Dedifferentiated amniotic fluid mesenchymal stem cell (primary cell): ENCODE measurements around the gene PLD4.
"Not testable (repeated sequence)": the region's sequence is repeated elsewhere in the genome, so short reads cannot be mapped to it uniquely, and the experiment has no call there.

Source experiments
- DNase-seq: peaks from one replicate; pipeline ENCODE4 v3.0.0-alpha.2; 2016; ENCODE audit errors: extremely low spot score

The PLD4 gene, protein sequence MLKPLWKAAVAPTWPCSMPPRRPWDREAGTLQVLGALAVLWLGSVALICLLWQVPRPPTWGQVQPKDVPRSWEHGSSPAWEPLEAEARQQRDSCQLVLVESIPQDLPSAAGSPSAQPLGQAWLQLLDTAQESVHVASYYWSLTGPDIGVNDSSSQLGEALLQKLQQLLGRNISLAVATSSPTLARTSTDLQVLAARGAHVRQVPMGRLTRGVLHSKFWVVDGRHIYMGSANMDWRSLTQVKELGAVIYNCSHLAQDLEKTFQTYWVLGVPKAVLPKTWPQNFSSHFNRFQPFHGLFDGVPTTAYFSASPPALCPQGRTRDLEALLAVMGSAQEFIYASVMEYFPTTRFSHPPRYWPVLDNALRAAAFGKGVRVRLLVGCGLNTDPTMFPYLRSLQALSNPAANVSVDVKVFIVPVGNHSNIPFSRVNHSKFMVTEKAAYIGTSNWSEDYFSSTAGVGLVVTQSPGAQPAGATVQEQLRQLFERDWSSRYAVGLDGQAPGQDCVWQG

GRCh38 chr14:104924421-104925213 lies at the start of gene PLD4:
TSS of gene PLD4 (plus strand) at chr14:104924879. CDS start at chr14:104927141, 2,262 bp downstream.
- no peak for DNase-seq

- DNase-seq = no peak
These were observed 49.3 kb upstream of the PLD4 start for GRCh38 chr14:104875412-104875751.

DNA sequence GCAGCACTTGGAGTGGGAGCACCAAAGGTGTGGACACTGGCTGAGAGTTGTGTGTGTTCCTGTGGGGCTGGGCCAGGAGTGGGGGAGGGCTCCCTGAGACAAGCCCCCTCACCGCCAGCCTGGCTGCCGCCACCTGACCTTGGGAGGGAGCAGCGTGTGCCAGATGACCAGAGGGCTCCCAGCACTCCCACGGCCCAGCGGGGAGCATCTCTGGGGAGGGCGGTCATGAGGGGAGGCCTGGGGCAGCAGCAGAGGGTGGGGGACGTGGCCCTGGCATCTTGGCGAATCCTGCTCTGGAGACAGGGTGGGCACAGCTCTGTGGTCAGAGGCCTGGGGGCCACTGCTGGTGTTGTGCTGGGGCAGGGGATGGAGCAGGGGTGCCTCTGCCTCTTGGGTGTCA lies 48.9 kb upstream of the PLD4 start:
- DNase-seq = no peak

DNA sequence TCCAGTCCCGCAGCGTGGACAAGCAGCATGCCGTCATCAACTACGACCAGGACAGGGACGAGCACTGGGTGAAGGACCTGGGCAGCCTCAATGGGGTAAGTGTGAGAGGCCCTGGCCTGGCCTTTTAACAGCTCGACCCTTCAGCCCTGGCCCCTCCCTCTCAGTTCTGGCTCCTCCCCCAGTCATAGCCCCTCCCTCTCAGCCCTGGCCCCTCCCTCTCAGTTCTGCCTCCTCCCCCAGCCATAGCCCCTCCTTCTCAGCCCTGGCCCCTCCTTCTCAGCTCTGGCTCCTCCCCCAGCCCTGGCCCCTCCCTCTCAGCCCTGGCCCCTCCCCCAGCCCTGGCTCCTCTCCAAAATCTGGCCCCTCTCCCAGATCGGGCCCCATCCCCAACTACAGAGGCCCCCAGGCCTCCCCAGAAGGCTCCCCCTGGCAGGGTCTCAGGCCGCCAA lies 48.4 kb upstream of the PLD4 start:
- DNase-seq = no peak

- no peak for DNase-seq
These were observed 47.4 kb upstream of the PLD4 start for GRCh38 chr14:104877066-104877805.

DNA sequence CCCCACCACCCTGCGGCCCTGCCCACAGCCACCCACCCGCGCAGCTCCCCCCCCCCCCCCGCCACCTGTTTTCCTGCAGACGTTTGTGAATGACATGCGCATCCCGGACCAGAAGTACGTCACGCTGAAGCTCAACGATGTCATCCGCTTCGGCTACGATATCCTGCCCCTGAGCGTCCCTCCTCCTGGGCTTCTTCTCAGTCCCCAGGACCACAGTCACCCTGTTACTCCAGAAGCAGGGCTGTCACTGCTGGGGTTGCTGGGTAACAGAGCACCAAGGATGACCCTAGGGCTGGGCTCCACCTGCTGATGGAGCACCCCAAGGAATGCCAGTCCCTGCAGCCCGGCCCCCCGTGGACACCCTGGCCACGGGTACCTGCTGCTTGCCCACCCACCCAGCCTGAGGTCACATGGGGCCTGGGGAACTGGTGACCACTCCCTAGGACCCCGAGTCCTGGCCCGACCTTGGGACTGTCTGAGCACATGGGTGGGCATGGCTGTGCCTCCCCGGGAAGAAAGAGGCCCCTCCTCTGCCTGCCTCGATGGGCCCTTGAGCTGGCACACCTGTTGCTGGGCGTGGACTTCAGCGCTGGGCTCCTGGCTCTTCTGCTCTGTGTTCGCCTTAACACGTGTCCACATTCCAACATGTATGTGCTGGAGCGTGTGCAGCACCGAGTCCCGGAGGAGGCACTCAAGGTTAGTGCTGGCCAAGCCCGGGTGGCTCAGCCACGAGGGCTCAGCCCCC lies 46.7 kb upstream of the PLD4 start:
- DNase-seq = no peak

DNA sequence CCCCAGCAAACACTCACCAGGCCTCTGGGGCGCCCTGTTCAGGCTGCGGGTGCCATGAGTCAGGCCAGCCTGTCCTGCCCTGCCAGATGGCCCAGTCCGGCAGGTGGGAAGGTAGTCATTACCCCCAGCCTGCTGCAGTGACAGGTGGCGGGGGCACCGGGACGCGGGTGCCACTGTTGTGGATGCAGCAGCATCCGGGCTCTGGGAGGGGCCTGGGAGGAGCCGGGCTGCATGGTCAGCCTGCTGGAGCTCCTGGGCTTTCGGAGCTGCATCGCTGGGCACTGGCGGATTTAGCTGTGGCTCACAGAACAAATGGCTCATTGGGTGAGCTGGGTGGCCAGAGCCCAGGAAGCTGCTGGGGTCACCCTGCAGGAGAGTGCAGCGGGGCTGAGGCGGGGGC lies 46.1 kb upstream of the PLD4 start:
- no peak for DNase-seq

DNA sequence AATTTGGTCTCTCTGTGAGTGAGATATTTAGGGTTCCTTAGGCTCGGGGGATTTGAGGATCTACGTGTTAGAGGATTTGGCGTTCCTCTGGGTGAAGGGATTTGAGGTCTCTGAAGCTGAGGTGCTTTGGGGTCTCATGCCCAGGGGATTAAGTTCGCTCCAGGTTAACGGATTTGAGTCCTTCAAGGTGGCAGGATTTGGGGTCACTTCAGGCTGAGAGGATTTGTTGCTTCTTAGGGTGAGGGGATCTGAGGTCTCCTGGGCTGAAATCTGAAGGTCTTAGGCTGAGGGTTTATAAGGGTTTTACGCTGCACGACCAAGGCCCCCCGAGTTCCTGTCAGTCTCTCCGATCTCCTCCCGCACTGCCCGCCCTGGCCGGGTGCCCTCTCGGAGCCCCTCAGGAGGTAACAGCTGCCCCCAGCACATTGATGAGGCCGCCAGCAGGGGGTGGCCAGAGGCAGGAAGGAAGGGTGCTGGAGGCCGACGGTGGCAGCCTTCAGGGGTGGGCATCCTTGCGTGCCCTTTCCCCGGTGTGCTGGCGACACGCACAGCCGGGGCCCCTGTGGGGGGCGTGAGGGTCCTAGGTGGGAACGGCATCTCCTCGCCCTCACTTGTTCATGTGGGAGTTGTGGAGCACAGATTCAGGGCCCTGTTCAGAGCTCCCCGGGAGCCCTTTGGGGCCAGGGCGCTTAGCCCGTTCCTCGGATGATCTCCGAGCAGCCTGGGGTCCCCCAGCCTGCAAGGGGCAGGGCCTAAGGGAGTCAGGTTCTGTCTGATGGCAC lies 45.3 kb upstream of the PLD4 start:
- no peak for DNase-seq

DNA sequence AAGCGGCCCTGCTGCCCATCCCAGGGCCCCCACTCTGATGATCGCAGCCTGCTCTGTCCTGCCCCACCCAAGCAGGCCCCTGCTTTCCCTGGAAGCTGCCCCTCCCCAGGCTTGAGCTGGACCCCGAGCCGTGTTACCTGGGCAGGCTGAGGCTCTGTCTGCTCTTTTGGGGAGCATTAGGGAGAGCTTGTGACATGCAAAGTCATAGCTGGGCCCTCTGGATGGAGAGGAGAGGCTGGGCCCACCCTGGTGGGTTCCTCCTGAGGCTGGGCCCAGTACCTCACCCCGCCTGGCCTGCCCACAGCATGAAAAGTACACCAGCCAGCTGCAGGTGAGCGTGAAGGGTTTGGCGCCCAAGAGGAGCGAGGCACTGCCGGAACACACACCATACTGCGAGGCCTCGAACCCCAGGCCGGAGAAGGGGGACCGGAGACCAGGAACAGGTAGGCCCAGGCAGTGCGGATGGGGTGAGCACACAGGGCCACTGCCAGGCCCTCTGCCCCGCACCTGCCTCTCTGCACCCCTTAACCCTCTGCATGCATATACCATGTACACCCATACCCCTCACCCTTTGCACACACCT lies 44.6 kb upstream of the PLD4 start:
- no peak for DNase-seq

- DNase-seq = no peak
These were observed 44.0 kb upstream of the PLD4 start for GRCh38 chr14:104880584-104881210.

- no peak for DNase-seq
These were observed 43.2 kb upstream of the PLD4 start for GRCh38 chr14:104881369-104881979.

GRCh38 chr14:104882325-104882973 lies 42.2 kb upstream of the PLD4 start:
- no peak for DNase-seq

DNA sequence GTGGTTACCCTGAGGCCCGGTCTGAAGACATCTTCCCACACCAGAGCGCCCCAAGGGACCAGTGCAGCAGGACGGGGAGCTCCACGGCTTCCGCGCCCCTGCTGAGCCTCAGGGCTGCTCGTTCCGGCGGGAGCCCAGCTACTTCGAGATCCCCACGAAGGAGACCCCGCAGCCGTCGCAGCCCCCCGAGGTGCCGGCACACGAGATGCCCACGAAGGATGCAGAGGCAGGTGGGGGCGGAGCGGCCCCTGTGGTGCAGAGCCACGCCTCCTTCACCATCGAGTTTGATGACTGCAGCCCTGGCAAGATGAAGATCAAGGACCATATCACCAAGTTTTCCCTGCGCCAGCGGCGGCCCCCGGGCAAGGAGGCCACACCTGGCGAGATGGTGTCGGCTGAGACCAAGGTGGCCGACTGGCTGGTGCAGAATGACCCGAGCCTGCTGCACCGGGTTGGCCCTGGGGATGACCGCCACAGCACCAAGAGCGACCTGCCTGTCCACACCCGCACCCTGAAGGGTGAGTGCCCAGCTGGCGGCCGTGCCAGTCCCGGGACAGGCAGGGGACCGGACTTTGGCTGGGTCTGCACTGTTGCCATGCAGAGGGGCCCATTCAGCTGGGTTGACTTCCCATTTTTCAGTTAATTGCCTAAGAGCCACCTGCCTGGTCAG lies 41.6 kb upstream of the PLD4 start:
- no peak for DNase-seq

GRCh38 chr14:104883681-104884361 lies 40.9 kb upstream of the PLD4 start:
- no peak for DNase-seq

DNA sequence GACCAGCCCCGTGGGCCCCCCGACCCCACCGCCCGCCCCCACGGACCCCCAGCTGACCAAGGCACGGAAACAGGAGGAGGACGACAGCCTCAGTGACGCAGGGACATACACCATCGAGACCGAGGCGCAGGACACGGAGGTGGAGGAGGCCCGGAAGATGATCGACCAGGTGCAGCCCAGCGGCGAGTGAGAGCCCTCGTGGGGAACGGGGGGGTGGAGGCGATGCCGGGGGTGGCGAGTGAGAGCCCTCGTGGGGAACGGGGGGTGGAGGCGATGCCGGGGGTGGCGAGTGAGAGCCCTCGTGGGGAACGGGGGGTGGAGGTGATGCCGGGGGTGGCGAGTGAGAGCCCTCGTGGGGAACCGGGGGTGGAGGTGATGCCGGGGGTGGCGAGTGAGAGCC lies 40.3 kb upstream of the PLD4 start:
- DNase-seq = not testable (repeated sequence)

DNA sequence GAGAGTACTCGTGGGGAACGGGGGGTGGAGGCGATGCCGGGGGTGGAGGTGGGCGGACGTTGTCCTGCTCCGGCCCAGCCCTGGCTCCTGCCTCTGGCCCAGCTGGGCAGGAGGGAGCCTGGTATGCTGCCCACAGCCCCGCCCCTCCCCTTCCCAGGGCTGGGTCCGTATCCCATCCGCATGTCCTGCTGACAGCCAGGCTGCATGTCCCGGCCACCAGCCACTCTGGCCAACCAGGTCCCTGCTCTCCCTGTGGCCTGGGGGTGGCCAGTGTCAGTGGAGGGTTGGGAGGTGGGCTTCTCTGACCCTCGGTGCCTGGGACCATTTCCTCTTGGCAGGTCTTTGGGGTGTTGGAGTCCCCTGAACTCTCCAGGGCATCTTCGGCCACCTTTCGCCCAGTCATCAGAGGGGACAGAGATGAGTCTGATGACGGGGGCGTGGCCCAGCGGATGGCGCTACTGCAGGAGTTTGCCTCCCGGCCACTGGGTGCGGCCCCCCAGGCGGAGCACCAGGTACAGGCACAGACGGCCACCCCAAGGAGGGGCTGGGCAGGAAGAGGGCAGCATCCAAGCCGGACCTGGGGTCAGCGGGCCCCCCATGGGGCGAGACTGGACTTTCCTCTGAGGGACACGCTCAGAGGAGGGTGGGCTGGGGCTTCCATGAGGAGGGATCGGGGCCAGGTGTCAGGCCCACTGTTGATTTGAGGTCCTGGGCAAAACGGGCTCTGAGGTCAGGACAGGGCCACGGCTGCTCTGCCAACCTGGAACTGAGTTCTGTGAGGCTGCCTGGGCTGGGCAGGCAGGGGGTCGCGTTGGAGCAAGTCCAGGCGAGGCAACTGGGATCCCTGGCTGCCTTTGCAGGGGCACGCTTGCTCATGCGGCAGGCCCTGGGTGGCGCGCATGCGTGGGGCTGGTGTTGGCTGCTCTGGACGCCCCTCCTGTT lies 39.4 kb upstream of the PLD4 start:
- no peak for DNase-seq
